ENCODE data around the gene BANP.
"Not testable (repeated sequence)": the region's sequence is repeated elsewhere in the genome, so short reads cannot be mapped to it uniquely, and the experiment has no call there.

Gene BANP

GRCh38 chr16:88089071-88089470 is 137.8 kb downstream of the BANP start:
- not testable (repeated sequence) for DNase-seq

GRCh38 chr16:88089632-88090376 is 138.6 kb downstream of the BANP start:
- not testable (repeated sequence) for DNase-seq

- DNase-seq: not testable (repeated sequence)
These were observed 139.3 kb downstream of the BANP start for GRCh38 chr16:88090377-88091175.

GRCh38 chr16:88091221-88091971 is 140.2 kb downstream of the BANP start:
- not testable (repeated sequence) for DNase-seq

GRCh38 chr16:88091972-88092302 is 140.7 kb downstream of the BANP start:
- not testable (repeated sequence) for DNase-seq

GRCh38 chr16:88092791-88093555 is 141.7 kb downstream of the BANP start:
- not testable (repeated sequence) for DNase-seq

- not testable (repeated sequence) for DNase-seq
These were observed 142.5 kb downstream of the BANP start for GRCh38 chr16:88093556-88094252.

GRCh38 chr16:88094253-88094575 is 143.0 kb downstream of the BANP start:
- DNase-seq: not testable (repeated sequence)

GRCh38 chr16:88094900-88095299 is 143.7 kb downstream of the BANP start:
- DNase-seq: not testable (repeated sequence)

- not testable (repeated sequence) for DNase-seq
These were observed 145.4 kb downstream of the BANP start for GRCh38 chr16:88096659-88097058.

- DNase-seq: not testable (repeated sequence)
These were observed 147.7 kb downstream of the BANP start for GRCh38 chr16:88098731-88099562.

- DNase-seq: no peak
These were observed 148.3 kb downstream of the BANP start for GRCh38 chr16:88099563-88099890.

GRCh38 chr16:88099956-88100355 is 148.7 kb downstream of the BANP start:
- DNase-seq: not testable (repeated sequence)

GRCh38 chr16:88100801-88101622 is 149.8 kb downstream of the BANP start:
- not testable (repeated sequence) for DNase-seq

- not testable (repeated sequence) for DNase-seq
These were observed 150.4 kb downstream of the BANP start for GRCh38 chr16:88101623-88102105.

GRCh38 chr16:88102597-88102996 is 151.4 kb downstream of the BANP start:
- no peak for DNase-seq

GRCh38 chr16:88103011-88103410 is 151.8 kb downstream of the BANP start:
- DNase-seq: no peak

- no peak for DNase-seq
These were observed 152.5 kb downstream of the BANP start for GRCh38 chr16:88103581-88104188.

- not testable (repeated sequence) for DNase-seq
These were observed 153.1 kb downstream of the BANP start for GRCh38 chr16:88104363-88104762.
